ENCODE measurements around the gene LRG1. TPM values are rescaled to one million over a fixed set of nuclear protein-coding genes. Genes with fewer than 3 reads are reported as not detected.

Gene LRG1
- total and polyA plus RNA-seq, 9 of the 15 experiments (the other 6 are each of a cell fraction or from before 2014, with no cell fraction given), result 1.5 to 11.9 (median 8.7) TPM

DNA sequence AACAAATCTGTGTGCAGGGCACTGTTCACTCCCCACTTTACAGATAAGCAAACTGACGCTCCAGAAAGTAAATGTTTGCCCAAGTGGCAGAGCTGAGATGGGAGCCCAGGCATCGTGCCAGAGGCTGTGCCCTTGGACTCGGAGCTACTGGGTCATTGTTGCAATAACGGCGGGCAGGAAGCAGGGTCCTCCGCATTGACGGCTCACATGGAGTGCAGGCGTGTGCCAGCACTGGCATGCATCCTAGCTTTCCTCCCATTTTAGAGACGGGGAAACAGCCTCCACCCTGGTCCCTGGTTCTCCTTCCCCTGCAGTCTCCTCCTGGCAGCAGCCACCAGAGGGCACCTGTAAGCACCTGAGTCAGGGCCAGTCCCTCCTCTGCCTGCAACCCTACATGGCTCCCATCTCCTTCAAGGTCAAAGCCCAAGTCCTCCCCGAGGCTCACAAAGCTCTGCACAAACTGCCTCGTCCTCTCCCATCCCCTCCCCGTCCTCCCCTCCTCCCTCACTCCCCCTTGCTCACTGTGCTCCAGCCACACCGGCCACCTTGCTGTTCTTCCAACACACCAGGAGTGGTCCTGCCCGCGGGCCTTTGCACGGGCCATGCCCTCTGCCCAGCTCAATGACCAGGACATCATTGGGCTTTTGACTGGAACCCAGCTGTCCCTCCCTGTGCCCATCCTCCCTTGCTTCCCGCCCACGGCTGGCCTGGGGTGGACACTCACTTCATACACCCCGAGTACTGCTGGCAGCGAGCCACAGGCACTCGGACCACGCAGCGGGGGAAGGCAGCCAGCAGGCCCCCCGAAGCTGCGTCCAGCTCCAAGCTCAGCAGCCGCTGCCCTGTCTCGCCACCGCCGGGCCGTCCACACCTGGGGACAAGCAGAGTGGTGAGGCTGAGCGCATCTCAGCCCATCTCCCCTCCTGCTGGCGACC lies 7.7 kb upstream of the LRG1 start (continued):
- TF ChIP-seq RBM25 (IDR thresholded peaks at IDR 0.05; ENCODE audit: low read depth, low read length, severe bottlenecking) (peak; percentile 66), RCOR1 (IDR thresholded peaks at IDR 0.05; ENCODE audit: borderline replicate concordance in 1 of 2, low read depth in 2 of 2, low read length in 2 of 2) (0 out of 4 replicates have a peak, but pooled peaks of 1 of the 2 experiments have one; percentile 16)

DNA sequence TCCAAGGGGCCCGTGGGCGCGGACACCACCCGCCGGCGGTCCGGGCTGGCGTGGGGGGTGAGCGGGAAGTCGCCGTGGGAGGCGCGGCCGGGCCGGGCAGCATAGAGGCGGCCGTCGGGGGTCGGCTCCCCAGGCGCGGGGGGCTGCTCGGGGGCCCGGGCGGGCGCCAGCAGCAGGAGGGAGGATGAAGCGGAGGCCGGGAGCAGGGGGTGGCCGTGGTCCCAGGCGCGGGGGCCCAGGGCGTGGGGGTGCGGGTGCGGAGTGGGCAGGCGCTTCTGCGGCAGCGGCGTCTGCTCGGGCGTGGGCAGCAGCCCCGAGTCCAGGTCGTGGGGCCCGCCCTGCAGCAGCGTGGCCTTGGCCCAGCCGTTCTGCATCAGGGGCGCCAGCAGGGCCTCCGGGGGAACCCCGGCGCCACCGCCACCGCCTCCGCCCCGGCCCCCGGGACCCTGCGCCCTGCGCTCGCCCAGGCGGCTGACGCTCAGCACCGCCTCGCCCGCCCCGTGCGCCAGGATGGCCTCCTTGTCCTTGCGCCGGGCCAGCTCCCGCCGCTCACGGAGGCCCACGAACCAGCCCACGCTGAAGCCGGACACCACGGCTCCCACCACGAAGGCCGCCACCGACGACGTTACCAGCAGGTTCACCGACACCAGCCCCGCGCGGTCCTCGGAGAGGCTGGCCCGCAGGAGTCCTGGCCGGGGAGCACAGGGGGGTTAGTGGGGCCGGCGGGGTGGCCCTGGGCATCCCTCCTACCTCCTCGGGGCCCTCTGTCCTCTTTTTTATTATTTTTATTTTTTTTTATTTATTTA lies 4.2 kb upstream of the LRG1 start:
- Histone ChIP-seq H2AFZ (ENCODE audit: low read depth, low read length) (no peak overlapping the region), H3K27me3 (ENCODE audit: control insufficient read depth in 2 of 2, insufficient read depth in 2 of 2, low read length in 2 of 2) (no peaks in the 10 kb centered on the region), H3K9me1 (ENCODE audit: control insufficient read depth, insufficient read depth, low read length) (no peaks in the 10 kb centered on the region), H4K20me1 (replicated peaks; ENCODE audit: control insufficient read depth, insufficient read depth, low read length) (no peaks in the 10 kb centered on the region), H3K36me3 (ENCODE audit: control insufficient read depth, insufficient read depth, low read length) (no peaks in the 10 kb centered on the region), H3K27ac (ENCODE audit: extremely low read depth, low read depth, low read length) (no peak overlapping the region), H3K9me3 (replicated peaks; ENCODE audit: control insufficient read depth, insufficient read depth, low read depth, low read length) (no peaks in the 10 kb centered on the region), H3K79me2 (ENCODE audit: control insufficient read depth, insufficient read depth, low read length) (peaks cover 23% of the 10 kb centered on the region; the same call in 2 of the 3 replicates), H3K4me1 (replicated peaks in 1 of 2; ENCODE audit: control insufficient read depth in 2 of 2, insufficient read depth in 2 of 2, low read length in 2 of 2) (peaks cover 7 to 39% of the 10 kb centered on the region in 2 experiments; a peak in 4 of 5 replicates), H3K9ac (ENCODE audit: insufficient read depth in 1 of 2, low read depth in 2 of 2, low read length in 2 of 2) (no peak overlapping the region), H3K4me2 (ENCODE audit: insufficient read depth, low read length) (no peak overlapping the region), H3K4me3 (no peak overlapping the region)
- in situ Hi-C loops (cut with MboI) (no loop called here), intact Hi-C loops (cut with micrococcal nuclease) (no loop called here)
- FAIRE-seq, result no peak
- 90% methylated on average over 11 of the region's 87 CpGs for WGBS (ENCODE audit: insufficient coverage, low coverage, missing lambda C conversion rate)
- no peak for DNase-seq (ENCODE audit: extremely low read depth in 1 of 4, low spot score in 3 of 4)
- ChIA-PET POLR2A (no interaction called here), CTCF (ENCODE audit: low intra/inter-chr PET ratio) (no interaction called here)
- BruUV-seq (replicated peaks), result no TSS peak
- ATAC-seq, result no peak
- TF ChIP-seq SRSF1 (IDR thresholded peaks at IDR 0.05; ENCODE audit: low read depth, low read length), result no peak
- peak; percentile 29; the same call in 1 of the 2 replicates for TF ChIP-seq ZBTB7A (IDR thresholded peaks at IDR 0.05; ENCODE audit: borderline replicate concordance, control insufficient read depth, low read depth, low read length)
- no peak for TF ChIP-seq MED1 (CRISPR knock-in tag; IDR thresholded peaks at IDR 0.05; ENCODE audit: borderline replicate concordance)
- TF ChIP-seq, protein P1, sequence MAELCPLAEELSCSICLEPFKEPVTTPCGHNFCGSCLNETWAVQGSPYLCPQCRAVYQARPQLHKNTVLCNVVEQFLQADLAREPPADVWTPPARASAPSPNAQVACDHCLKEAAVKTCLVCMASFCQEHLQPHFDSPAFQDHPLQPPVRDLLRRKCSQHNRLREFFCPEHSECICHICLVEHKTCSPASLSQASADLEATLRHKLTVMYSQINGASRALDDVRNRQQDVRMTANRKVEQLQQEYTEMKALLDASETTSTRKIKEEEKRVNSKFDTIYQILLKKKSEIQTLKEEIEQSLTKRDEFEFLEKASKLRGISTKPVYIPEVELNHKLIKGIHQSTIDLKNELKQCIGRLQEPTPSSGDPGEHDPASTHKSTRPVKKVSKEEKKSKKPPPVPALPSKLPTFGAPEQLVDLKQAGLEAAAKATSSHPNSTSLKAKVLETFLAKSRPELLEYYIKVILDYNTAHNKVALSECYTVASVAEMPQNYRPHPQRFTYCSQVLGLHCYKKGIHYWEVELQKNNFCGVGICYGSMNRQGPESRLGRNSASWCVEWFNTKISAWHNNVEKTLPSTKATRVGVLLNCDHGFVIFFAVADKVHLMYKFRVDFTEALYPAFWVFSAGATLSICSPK (IDR thresholded peaks at IDR 0.05; ENCODE audit: borderline replicate concordance), result no peak
- TF ChIP-seq ZNF584 (CRISPR knock-in tag; IDR thresholded peaks at IDR 0.05; ENCODE audit: low read depth), result no peak
- no peak for TF ChIP-seq CAMTA2 (CRISPR knock-in tag; conservative IDR thresholded peaks at IDR 0.05)
- TF ChIP-seq TCF7 (IDR thresholded peaks at IDR 0.05; ENCODE audit: borderline replicate concordance), result no peak
- TF ChIP-seq, protein P2, sequence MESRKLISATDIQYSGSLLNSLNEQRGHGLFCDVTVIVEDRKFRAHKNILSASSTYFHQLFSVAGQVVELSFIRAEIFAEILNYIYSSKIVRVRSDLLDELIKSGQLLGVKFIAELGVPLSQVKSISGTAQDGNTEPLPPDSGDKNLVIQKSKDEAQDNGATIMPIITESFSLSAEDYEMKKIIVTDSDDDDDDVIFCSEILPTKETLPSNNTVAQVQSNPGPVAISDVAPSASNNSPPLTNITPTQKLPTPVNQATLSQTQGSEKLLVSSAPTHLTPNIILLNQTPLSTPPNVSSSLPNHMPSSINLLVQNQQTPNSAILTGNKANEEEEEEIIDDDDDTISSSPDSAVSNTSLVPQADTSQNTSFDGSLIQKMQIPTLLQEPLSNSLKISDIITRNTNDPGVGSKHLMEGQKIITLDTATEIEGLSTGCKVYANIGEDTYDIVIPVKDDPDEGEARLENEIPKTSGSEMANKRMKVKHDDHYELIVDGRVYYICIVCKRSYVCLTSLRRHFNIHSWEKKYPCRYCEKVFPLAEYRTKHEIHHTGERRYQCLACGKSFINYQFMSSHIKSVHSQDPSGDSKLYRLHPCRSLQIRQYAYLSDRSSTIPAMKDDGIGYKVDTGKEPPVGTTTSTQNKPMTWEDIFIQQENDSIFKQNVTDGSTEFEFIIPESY (CRISPR knock-in tag; IDR thresholded peaks at IDR 0.05), result peak; percentile 81
- no peak for TF ChIP-seq ZNF324 (CRISPR knock-in tag; IDR thresholded peaks at IDR 0.05)
- TF ChIP-seq SNRNP70 (optimal IDR thresholded peaks at IDR 0.05; ENCODE audit: low read depth, low read length), result no peak
